GM19043 (cell line): ENCODE measurements around the gene PER2.

Experiments
- ATAC-seq: cut with Tn5 transposase; IDR thresholded peaks from one replicate; pipeline ENCODE4 v1.9.1; 2021; ENCODE audit warnings: low read depth; ENCODE audit not compliant: unreplicated experiment

PER2 gene

DNA sequence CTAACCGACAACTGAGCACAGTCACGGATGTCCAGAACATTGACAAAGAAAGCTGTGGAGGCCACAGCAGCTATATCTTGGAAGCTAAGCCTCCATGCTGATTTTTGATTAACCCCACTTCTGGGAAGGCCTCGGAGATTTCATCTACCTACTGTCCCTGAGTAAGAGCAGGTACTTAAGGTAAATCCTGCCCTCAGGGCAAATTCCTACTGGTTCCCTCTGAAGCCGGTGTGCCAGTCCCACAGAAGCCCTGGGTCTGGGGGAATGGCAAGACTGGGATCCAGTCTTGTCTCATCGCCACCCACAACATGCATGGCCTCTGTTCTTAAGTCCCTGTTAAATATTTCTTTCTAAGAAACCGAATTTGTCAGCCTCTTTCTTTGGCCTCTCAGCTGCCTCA lies 18.7 kb downstream of the PER2 start:
- no peak for ATAC-seq

DNA sequence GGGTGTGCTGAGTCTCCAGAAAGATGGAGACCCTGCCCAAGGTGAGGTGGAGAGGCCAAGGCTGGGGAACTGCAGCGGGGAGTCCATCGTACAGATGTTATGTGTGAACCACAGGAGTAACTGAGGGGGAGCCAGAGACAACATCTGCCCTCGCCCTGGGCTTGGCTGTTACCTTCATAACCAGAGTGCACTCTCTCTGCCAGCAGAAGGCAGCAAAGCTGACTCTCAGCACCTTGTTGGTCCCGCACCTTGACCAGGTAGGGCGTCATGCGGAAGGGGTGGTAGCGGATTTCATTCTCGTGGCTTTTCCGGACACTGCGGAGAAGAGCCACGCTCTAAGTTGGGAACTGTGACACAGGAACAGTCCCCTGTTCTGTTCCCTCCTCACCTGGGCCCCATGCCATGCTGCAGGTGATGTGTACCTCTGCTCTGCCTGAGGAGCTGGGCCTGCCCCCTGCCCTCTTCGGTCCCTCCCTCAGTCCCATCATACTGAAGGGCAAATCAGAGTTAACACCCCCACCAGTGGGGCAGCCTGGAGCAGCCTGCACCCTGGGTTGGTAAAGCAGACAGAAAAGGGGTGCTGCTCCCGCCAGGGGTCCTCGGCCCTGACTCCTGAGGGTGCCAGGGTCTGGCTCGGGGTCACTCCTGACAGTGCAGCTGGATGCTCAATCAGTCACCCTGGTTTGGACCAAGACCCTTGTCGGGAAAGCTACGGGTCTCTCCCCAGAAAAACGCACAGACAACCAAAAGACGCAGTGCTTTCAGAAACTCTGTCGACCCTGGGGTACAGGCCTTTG lies 20.3 kb downstream of the PER2 start:
- no peak for ATAC-seq

DNA sequence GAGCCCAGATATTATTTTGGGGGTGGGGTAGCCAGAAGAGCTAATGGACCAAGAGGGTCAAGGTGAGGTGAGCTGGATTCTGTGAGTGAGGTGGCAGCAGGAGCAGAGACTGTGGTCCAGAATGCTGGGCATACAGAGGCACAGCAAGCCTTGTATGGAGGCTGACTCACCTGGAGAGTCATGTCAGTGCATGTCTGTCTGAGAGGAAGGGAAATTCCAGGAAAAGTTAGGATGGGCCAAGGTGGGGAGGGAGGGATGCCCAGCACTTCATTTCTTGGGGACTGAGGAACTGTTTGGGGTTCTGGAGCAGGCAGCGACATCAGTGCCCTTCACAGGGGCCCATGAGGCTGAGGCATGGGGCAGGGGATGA lies 21.1 kb downstream of the PER2 start:
- no peak for ATAC-seq

DNA sequence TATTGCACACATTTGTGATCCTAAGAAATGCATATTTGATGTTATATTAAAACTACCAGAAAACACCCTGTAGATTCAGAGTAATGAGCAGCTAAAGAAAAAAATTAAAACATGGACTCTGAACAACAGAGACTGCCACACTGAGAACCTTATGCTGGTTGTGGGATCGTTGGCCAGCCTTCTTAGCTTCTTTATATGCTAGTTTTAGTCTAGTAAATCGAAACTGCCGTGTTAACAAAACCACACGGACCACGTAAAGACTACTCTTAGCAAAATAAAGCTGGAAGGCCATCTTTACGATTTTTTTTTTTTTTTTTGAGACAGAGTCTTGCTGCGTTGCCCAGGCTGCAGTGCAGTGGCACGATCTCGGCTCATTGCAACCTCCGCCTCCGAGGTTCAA lies 22.8 kb downstream of the PER2 start:
- ATAC-seq: no peak

DNA sequence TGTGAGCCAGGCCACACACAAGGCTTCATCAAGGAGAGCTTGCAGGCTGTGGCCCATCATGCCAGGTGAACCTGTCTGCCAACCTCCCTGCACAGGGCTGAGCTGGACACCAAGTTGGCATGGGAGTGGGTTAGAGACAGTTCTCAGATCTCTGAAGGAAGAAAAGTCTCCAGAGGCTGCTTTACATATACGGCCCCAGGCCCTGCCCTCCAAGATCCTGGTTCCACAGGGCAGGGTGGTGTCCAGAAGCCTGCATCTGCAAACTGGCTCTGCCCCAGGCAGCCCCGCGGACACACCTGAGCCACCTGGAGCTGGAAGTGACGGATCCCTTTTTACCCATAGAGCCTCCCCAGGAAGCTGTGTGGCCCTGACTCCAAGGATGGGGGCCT lies 24.3 kb downstream of the PER2 start:
- ATAC-seq: no peak

DNA sequence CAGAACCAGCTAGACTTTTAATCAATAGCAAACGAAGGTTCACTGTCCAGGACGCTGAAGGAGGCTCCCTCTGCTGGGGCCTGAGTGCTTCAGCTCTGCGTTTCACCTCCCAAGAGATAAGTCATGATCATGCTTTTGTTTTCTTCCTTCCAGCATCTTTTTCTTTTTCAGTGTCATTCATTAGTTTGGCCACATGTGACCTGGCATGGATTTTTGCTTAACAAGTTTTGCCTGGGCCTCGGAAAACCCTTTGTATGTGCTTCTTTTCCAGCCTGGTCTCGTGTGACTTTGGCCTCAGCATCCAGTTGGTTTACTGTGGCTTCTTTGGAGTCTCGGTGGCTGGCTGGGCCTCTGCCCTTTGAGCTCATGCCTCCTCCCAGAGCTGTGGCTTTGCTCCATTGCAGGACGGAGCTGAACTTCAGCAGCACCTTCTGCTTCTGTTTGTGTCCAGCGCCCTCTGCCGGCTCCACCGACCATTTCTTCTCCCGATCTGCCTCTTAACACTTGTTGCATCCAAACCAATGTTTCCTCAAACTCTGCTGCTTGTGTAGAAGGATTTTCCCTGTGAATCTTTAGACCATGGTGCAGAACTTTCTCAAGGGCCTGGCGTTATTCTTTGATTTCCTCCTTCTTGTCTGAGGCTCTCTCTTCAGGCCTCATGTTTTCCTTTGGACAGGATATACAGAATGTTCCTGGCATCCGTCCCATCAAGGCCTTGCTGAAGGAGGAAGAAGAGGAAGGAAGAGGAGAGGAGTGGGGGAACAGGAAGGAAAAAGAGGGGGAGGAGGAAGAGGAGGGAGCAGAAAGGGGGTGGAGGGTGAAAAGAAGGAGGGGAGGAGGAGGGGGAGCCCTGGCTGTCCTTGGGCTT lies 25.0 kb downstream of the PER2 start:
- no peak for ATAC-seq

DNA sequence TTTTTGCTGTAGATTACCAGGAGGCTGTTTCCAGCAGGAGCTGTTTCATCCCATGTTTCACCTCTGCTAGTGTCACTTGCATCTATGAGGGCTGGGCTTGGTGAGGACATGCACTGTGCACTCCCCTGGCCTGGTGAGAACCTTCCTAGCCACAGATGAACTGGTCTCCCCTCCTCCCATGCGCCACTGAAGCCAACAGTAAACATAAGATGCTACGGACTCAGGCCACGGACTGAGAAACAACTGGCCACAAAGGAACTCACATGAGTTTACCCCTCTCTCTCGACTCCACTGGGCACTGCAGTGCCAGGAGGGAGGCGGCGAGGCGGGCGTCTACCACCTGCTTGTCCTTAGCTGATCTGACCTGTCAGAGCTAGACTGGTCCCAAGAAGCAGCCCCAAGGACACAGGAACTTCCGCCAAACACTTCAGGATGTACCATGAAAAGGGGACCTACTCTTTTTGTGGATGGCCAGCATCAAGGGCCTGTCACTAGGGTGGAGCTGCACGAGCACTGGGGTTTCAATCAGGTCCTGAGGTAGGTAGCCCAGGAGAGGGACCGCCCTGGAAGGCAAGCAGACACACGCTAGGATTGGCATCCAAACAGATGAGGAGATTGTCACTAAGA lies 25.8 kb downstream of the PER2 start:
- ATAC-seq: no peak

DNA sequence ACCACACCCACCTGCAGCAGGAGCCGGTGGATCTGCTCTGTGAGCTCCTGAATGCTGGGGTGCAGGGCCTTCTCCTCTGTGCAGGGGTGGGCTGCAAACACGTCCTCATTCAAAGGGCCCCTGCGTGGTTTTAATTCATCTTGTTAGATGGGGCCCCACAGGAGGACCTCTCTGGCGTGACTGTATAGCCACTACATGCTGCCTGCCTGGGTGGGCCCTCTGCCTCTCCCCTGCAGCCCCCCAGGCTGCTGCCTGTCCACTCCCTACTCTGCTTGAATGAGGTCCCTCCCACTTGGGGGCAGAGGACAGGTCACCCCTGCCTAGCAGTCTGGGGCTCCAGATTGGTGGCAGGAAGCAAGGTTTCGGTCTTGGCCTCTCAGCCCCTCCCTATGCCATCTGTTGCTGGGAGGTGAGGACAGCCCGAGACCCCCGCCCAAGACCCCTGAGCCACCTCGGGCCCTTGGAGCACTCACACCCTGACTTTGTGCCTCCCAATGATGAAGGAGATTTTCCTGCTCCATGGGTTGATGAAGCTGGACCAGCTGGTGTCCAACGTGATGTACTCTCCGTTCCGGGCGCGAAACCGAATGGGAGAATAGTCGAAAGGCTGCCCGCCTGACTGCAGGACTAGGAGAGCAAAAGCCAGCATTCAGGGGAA lies 26.6 kb downstream of the PER2 start:
- ATAC-seq: no peak

DNA sequence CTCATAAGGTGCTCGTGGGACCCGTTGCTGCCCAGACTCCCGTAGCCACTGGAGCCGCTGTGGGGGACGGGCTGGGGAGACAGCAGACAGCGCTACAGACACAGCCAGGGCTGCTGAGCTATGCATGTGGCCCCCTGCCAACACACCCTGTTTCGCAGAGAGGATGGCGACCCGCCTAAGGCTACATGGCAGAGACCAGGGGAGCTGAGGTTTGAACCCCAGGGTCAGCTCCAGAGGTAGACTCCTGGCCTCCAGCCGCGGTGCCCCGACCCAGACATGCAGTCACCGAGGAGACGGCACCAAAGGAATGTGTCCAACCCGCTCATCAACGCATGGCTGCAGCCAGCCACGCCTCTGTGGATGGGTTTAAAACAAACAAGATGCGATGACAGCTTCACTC lies 27.5 kb downstream of the PER2 start:
- no peak for ATAC-seq

DNA sequence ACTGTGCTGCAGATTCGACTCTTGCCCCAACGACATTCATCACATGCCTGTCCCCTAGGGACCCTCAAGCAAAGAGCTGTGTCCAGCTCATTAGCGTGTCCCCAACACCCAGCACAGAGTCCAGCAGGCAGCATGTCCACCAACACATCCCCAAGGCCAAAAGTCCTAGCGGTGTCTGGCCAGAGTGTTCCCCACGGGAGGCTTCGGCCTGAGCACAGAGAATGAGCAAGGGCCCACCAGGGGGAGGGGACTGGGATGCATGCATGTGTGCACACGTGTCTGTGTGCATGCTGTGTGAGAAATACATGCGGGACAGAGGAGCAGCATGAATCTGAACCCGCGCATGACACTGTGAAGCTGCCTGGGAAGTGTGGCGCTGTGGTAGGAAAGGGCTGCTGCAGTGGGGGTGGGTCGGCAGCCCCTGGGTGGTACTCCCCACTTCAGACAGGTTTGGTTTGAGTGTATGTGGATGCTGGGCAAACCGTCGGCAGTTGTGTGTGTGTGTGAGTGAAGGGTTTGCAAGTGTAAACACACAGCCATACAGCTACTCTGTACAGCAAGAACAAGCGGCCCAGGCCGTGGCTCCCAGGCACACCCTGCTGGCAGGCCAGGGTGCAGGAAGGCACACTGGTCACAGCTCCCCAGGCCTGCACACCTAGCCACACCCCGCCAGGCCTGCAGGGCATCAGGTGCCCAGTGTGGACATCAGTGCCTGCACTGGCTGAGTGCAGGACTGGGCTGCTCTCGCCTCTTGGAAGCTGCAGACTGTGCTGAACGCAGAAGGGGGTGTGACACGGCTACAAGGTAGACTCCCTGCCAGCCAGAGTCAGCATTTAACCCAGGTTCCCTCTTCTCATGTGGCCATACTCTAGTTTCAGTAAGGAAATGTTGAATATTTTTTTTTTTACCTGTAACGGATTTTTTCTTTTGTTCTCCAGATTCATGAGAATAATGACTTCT lies 29.1 kb downstream of the PER2 start:
- ATAC-seq: no peak

DNA sequence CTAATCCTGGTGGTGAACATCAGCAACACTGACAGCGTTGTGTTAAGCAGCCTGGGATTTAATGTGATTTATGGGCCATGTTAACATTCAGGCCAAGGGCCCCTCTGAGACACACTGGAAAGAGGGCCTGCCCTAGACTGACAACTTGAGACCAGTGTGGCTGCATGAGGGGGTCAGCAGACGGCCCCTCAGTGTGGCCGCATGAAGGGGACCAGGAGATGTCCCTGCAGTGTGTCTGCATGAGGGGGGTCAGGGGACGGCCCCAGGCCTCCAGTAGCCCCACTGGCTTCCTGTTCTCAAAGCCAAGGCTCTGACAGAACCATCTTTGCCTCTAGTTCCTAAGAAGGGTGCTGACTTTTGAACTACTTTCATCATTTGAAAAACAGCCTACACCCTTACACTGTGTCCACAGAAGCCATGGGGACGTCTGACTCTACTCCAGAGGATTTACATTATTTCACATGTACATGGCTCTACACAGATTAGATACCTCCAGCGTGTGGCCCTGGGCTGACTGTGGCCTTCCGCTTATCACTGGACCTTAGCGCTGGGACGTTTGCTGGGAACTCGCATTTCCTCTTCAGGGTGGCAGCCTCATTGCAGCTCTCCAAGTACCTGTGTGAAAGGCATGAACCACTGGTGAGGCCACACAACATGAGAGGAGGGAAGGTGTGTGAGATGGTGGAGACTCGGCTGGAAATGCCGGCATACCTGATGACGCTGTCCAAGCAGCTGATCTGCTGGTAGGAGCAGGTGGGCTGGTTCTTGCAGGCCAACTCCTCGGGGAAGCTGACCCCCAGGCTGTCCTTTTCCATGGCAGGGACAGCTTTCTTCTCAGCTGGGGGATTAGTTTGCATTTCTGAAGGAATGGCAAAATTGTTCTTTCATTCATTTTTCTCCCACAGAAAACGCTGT lies 30.4 kb downstream of the PER2 start:
- ATAC-seq: no peak

DNA sequence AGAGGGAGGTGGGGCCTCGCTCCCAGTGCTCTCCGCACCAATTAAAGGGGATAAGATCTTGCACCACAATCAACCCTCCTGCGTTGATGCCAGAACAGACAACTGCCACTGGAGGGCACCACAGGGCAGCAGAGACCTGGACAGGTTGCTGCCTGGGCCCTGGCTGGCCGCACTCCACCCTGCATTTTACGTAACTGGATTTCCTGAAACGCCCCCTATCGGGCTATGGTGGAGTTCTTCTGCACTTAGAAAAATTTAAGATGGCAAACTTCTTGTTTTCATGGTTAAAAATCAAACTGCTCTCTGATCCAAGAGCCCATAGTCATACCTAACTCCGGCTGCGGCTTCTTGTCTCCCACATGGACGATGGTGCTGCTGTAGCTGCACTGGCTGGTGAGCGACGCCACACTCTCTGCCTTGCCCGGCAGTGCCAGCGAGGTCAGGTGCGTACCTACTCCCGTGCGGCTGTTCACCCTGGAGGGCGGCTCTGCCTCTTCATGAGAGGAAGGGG lies 31.8 kb downstream of the PER2 start:
- no peak for ATAC-seq

DNA sequence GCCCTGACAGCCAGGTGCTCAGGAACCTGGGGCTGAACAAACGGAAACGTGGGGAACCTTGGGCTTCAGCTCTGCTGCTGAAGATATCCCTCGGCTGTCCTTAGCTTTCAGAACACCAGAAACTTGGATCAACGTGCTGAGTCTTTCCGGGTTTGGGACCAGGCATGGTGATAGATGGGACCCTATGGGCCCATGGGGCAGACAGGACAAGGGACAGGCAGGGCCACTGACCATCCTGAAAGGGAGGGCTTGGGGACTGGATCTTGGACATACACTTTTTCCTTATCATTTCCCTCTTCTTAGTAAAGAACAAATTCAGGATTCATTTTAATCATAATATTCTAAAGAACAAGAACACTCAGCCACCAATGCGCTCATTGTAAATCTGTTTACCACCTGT lies 32.3 kb downstream of the PER2 start:
- no peak for ATAC-seq

DNA sequence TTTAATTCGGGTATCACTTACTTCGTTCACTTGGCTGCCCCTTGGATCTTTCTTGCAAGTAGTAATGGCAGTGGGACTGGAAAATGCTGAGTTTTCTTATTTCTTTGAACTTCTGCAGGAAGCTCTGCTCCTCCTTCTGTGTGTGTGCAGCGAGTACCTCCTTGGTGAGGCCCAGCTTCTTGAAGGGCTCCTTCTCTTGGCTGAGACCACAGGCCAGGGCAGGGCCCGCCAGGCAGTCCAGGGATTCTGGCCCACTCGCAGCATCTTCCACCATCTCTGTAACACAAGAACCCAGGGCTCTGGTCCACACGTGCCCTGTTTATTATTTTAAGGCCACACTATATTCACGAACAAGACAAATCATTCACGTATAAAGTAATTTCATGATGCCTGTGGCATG lies 32.8 kb downstream of the PER2 start:
- no peak for ATAC-seq

DNA sequence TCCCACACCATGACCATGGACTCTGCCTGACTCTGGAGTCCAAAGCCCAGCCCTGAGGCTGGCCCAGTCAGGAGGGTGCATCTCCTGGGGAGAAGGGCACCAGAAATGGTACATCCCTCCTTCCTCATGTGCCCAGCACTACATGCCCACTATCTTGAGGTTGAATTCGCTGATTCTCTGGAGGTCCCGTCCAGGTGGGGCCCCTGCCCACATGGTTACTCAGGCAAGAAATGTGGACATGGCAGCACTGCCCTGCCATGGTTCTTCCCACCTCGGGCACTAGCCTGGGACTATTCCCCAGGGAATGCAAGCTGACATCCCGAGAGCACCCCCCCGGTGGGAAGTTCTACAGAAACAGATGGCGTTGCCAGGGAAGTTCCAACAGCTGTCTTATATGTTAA lies 33.3 kb downstream of the PER2 start:
- no peak for ATAC-seq

DNA sequence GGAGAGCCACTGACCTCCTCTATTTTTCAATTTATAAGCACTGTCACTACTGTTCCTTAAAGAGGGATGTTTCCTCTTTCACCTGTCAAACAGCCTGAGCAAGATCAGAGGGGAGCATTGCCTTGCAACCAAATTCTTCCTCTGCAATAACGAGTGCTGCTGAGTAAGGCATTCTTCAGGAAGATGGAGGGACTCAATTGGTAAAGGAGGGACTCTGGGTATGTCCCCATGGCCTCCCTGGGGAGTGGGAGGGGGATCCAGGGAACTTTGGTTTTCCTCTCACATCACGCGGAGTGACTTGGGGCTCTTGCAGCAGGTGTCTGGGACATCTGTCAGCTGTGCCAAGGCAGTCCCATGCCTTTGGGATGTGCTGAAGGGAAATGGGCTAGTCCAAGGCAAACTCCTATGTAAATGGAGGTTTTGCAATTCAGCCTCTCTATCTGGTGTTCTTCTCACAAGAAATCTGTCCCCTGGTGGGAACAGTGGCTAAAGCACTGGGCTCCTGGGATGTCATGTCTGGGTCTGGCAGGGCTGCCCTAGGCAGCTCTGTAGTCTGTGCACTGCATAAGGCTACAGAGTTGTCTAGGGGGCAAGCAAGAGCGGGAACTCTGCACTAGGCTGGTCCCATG lies 34.2 kb downstream of the PER2 start:
- ATAC-seq: no peak

DNA sequence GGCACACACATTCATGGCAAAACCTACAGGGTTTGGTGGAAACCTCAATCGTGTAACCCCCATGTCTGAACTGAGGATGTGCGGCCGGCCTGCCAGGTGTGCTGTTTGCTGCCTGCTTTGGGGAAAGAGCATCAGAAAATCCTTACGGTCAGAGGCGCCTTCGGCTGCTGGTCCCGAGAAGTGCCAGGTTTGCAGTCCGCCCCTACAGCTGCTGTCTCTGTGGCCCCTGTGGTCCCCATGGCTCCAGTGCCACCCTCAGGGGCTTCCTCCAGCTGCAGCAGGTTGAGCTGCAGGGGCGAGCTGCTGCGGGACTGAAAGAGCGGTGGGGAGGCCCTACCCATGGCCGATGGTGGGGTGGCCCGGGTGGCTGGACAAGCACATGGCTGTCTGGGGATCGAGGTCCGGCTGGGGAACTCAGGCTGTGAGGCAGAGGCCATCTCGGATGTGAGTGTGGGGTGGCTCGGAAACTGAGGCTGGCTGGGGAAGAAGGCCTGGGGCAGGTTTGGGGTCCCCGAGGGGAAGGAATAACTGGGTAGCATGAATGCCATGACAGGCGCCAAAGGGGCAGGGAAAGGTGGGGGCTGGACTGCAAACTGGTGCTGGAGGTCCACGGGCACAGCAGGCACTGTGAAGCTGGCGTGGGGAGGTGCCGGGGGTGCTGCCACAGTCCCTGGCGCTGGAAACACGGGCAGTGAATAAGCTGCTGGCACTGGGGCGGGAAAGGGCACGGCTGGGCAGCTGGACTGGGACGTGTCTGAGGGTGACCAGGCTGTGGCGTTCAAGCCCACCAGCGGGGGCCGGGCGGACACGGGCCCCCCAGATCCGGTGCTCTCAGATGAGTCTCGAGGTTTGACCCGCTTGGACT lies 35.4 kb downstream of the PER2 start:
- ATAC-seq: no peak
